DND-41 (cell line): ENCODE measurements around the gene PRRT1B.

Experiments used
- ATAC-seq: fragments of 200-7000 bp; cut with Tn5 transposase; 3 replicates; pipeline ENCODE4 v1.9.1; 2021; ENCODE audit warnings: low read depth; ENCODE audit not compliant: insufficient read depth
- DNase-seq: peaks from one replicate; pipeline ENCODE4 v3.0.0-alpha.2; 2020
- H2AFZ ChIP-seq: 2 replicates; pipeline ENCODE4 v1.6.0; 2012; ENCODE audit warnings: low read depth, low read length
- H3K27ac ChIP-seq: 2 replicates; pipeline ENCODE4 v1.5.1; 2012; ENCODE audit warnings: low read length, inconsistent platforms
- H3K27me3 ChIP-seq: fragments of 200-600 bp; sonication (generic); 2 replicates; pipeline ENCODE4 v1.6.0; 2012; ENCODE audit warnings: low read length, mild to moderate bottlenecking, inconsistent platforms; ENCODE audit not compliant: insufficient read depth, poor library complexity
- H3K36me3 ChIP-seq: 2 replicates; pipeline ENCODE4 v1.5.1; 2012; ENCODE audit warnings: low read length, inconsistent platforms; ENCODE audit not compliant: insufficient read depth
- H3K4me1 ChIP-seq: 2 replicates; pipeline ENCODE4 v1.5.1; 2012; ENCODE audit warnings: mild to moderate bottlenecking, low read length; ENCODE audit not compliant: insufficient read depth
- H3K4me2 ChIP-seq: 2 replicates; pipeline ENCODE4 v1.6.0; 2012; ENCODE audit warnings: mild to moderate bottlenecking, moderate library complexity, low read length, inconsistent platforms; ENCODE audit not compliant: insufficient read depth
- H3K4me3 ChIP-seq, 2 experiments: fragments of 200-600 bp in 1 of 2; shearing (Covaris generic) in 1 of 2; 2 replicates each; pipeline ENCODE4 v1.5.1; 2012 to 2016; ENCODE audit warnings: inconsistent platforms in 2 of 2, low read length in 2 of 2, mild to moderate bottlenecking in 2 of 2, low read depth in 1 of 2, moderate library complexity in 1 of 2
- H3K79me2 ChIP-seq: 2 replicates; pipeline ENCODE4 v1.6.0; 2012; ENCODE audit warnings: low read length, inconsistent platforms; ENCODE audit not compliant: insufficient read depth
- H3K9ac ChIP-seq: 2 replicates; pipeline ENCODE4 v1.6.0; 2012; ENCODE audit warnings: low read depth, mild to moderate bottlenecking, inconsistent platforms, low read length, moderate library complexity
- H3K9me3 ChIP-seq: 2 replicates; pipeline ENCODE4 v1.5.1; 2012; ENCODE audit warnings: low read length, moderate library complexity, mild to moderate bottlenecking, inconsistent platforms; ENCODE audit not compliant: insufficient read depth, severe bottlenecking
- H4K20me1 ChIP-seq: 2 replicates; pipeline ENCODE4 v1.6.0; 2012; ENCODE audit warnings: low read length; ENCODE audit not compliant: insufficient read depth
- EZH2 ChIP-seq: IDR thresholded peaks from 3 replicates; pipeline ENCODE4 v1.6.1; 2012; ENCODE audit warnings: borderline replicate concordance, low read depth, mild to moderate bottlenecking, moderate library complexity, low read length, inconsistent platforms; ENCODE audit not compliant: severe bottlenecking
- TF ChIP-seq, protein P1 (sequence below): IDR thresholded peaks from 2 replicates; pipeline ENCODE4 v1.5.1; 2012; ENCODE audit warnings: borderline replicate concordance, low read length, moderate library complexity, mild to moderate bottlenecking; ENCODE audit not compliant: poor library complexity, severe bottlenecking; ENCODE audit errors: extremely low read depth

PRRT1B gene

DNA sequence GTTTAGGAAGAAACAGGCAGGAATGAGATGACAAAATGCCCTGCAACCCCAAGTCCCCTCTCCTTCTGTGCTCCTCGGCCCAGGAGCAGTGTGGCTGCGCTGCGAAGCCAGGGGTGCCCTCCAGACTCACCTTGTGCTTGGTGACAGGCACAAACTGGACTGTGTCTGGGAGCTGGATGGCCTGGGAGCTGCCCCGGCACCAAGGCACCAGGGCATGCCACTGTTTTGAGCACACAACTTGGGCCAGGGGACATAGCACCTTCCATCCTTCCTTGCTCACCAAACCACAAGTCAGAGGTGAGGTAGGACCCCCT, 51.1 kb downstream of the PRRT1B start:
- TF ChIP-seq EZH2, result no peak
- TF ChIP-seq, protein P1, sequence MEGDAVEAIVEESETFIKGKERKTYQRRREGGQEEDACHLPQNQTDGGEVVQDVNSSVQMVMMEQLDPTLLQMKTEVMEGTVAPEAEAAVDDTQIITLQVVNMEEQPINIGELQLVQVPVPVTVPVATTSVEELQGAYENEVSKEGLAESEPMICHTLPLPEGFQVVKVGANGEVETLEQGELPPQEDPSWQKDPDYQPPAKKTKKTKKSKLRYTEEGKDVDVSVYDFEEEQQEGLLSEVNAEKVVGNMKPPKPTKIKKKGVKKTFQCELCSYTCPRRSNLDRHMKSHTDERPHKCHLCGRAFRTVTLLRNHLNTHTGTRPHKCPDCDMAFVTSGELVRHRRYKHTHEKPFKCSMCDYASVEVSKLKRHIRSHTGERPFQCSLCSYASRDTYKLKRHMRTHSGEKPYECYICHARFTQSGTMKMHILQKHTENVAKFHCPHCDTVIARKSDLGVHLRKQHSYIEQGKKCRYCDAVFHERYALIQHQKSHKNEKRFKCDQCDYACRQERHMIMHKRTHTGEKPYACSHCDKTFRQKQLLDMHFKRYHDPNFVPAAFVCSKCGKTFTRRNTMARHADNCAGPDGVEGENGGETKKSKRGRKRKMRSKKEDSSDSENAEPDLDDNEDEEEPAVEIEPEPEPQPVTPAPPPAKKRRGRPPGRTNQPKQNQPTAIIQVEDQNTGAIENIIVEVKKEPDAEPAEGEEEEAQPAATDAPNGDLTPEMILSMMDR, result no peak
- H3K9ac ChIP-seq, result no peak overlapping the region
- peaks cover 50% of the 10 kb centered on the region for H3K36me3 ChIP-seq
- H3K4me3 ChIP-seq, result no peak overlapping the region
- no peaks in the 10 kb centered on the region for H3K79me2 ChIP-seq
- H3K27me3 ChIP-seq, result no peaks in the 10 kb centered on the region
- DNase-seq, result no peak
- no peak overlapping the region for H2AFZ ChIP-seq
- no peak for ATAC-seq
- no peak overlapping the region for H3K4me2 ChIP-seq
- no peaks in the 10 kb centered on the region for H4K20me1 ChIP-seq
- no peak overlapping the region for H3K27ac ChIP-seq
- H3K9me3 ChIP-seq, result no peaks in the 10 kb centered on the region
- no peaks in the 10 kb centered on the region for H3K4me1 ChIP-seq

DNA sequence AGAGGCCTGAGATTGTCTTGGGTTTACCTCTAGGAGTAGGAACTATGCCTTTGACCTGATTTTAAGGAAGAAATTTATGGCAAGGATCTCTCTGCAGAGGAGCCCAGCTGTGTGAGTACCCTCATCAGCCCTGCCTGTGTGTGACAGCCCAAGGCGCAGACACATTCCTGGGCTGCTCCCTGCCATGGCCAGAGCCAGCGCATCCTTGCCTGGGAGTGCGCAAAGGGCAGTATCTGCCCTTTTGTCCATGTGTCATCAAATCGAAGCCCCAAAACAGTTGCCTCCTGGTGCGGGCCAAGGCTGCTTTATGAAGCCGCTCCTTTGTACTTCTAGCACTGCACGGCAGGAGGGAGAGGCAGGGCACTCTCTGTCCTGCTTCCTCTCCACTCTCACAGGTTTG, 51.9 kb downstream of the PRRT1B start:
- H3K79me2 ChIP-seq, result no peaks in the 10 kb centered on the region
- no peak overlapping the region for H3K27ac ChIP-seq
- H3K4me1 ChIP-seq, result no peaks in the 10 kb centered on the region
- H3K9me3 ChIP-seq, result no peaks in the 10 kb centered on the region
- H3K27me3 ChIP-seq, result no peaks in the 10 kb centered on the region
- H2AFZ ChIP-seq, result no peak overlapping the region
- TF ChIP-seq, protein P1, result no peak
- TF ChIP-seq EZH2, result no peak
- ATAC-seq, result no peak
- no peak overlapping the region for H3K4me3 ChIP-seq
- DNase-seq, result no peak
- H3K4me2 ChIP-seq, result no peak overlapping the region
- H3K9ac ChIP-seq, result no peak overlapping the region
- H4K20me1 ChIP-seq, result no peaks in the 10 kb centered on the region
- H3K36me3 ChIP-seq, result peaks cover 56% of the 10 kb centered on the region

DNA sequence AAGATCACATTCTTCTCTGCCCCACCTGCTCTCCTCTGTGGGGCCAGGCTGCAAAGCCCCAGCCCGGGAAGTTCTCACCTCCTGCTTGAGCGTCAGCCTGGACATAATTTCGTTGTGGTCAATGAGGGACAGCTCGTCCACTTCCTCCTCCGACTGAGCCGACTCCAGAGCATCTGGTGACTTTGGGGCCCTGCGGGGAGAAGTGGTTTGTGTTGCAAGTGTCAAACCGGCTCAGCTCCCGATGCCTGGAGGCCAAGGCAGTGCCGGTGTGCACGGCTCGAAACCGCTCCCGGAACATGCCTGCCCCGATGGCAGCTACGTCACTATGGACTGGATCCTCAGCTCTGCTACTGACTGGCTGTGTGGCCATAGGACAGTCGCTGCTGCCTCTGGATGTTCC, 52.8 kb downstream of the PRRT1B start:
- Histone ChIP-seq H4K20me1 (no peaks in the 10 kb centered on the region), H2AFZ (no peak overlapping the region), H3K9ac (no peak overlapping the region), H3K27ac (no peak overlapping the region), H3K9me3 (no peaks in the 10 kb centered on the region), H3K79me2 (no peaks in the 10 kb centered on the region), H3K4me3 (no peak overlapping the region), H3K27me3 (no peaks in the 10 kb centered on the region), H3K4me2 (no peak overlapping the region), H3K36me3 (peaks cover 61% of the 10 kb centered on the region), H3K4me1 (no peaks in the 10 kb centered on the region)
- DNase-seq (no peak), ATAC-seq (no peak)
- TF ChIP-seq, protein P1, result no peak
- no peak for TF ChIP-seq EZH2

DNA sequence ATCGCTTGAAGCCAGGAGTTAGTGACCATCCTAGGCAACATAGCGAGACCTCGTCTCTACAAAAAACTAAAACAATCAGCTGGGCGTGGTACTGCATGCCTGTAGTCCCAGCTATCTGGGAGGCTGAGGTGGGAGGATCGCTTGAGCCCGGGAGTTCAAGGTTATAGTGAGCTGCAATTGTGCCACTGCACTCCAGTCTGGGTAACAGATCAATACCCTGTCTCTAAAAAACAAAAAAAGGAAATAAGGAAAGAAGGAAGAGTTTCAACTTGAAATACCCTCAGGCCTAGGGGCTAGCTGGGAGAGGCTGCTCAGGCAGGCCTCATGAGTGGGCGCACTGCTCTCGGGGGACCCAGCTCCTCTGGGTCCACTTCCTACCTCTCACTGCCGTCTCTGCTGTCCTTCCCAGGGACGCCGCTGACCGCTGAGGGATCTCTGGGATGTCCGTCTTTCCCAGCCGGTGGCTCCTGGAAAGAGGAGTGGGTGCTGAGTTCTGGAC, 56.4 kb downstream of the PRRT1B start:
- no peak for DNase-seq
- no peak overlapping the region for H2AFZ ChIP-seq
- no peaks in the 10 kb centered on the region for H3K9me3 ChIP-seq
- TF ChIP-seq, protein P1, result no peak
- no peak for TF ChIP-seq EZH2
- no peaks in the 10 kb centered on the region for H3K4me1 ChIP-seq
- no peaks in the 10 kb centered on the region for H3K79me2 ChIP-seq
- no peak overlapping the region for H3K9ac ChIP-seq
- no peaks in the 10 kb centered on the region for H3K27me3 ChIP-seq
- H3K4me3 ChIP-seq, result no peak overlapping the region
- no peak overlapping the region for H3K27ac ChIP-seq
- H4K20me1 ChIP-seq, result no peaks in the 10 kb centered on the region
- peaks cover 57% of the 10 kb centered on the region for H3K36me3 ChIP-seq
- no peak overlapping the region for H3K4me2 ChIP-seq
- ATAC-seq, result no peak
